Gastrocnemius medialis (tissue), 4 donors: ENCODE data around the gene CLPSL1. TPM values are rescaled to one million over a fixed set of nuclear protein-coding genes. Genes with fewer than 3 reads are reported as not detected.

Source experiments
- ATAC-seq, 2 donors: fragments of 150-250 bp; one replicate each; pipeline ENCODE4 v1.9.1; 2016
- DNase-seq, 2 donors: peaks; one replicate each; pipeline ENCODE4 v3.0.0-alpha.2; 2019
- H3K27ac ChIP-seq, 4 donors: fragments of 200-600 bp; sonication (generic); 1 replicate in 1 of 4; 2 replicates in 3 of 4; pipeline ENCODE4 v1.5.1; 2016 to 2018; ENCODE audit warnings: mild to moderate bottlenecking in 2 of 4, moderate library complexity in 1 of 4
- H3K27me3 ChIP-seq, 3 donors: fragments of 200-600 bp; sonication (generic) in 2 of 3; 1 replicate in 1 of 3; 2 replicates in 2 of 3; pipeline versions ENCODE4 v1.5.1 to v1.6.0; 2016 to 2019; ENCODE audit warnings: mild to moderate bottlenecking in 1 of 3, moderate library complexity in 1 of 3
- H3K36me3 ChIP-seq, 2 donors: fragments of 200-600 bp; sonication (generic) in 1 of 2; one replicate each; pipeline ENCODE4 v1.5.1; 2017 to 2018
- H3K4me1 ChIP-seq, 2 donors: fragments of 200-600 bp; sonication (generic) in 1 of 2; one replicate each; pipeline ENCODE4 v1.5.1; 2016 to 2017; ENCODE audit warnings: mild to moderate bottlenecking in 2 of 2
- H3K4me3 ChIP-seq, 4 donors: fragments of 200-600 bp; sonication (generic) in 3 of 4; 1 replicate in 1 of 4; 2 replicates in 3 of 4; pipeline ENCODE4 v1.5.1; 2016 to 2019; ENCODE audit warnings: mild to moderate bottlenecking in 2 of 4
- H3K9me3 ChIP-seq, 3 donors: fragments of 200-600 bp; sonication (generic) in 2 of 3; 1 replicate in 1 of 3; 2 replicates in 2 of 3; pipeline ENCODE4 v1.5.1; 2016 to 2019
- CTCF ChIP-seq, 5 experiments: fragments of 450-650 bp in 3 of 5; fragments of 200-600 bp in 2 of 5; sonication (generic) in 2 of 5; IDR thresholded peaks in 4 of 5; conservative IDR thresholded peaks in 1 of 5; 1 replicate in 4 of 5; 2 replicates in 1 of 5; pipeline ENCODE4 v1.5.1; 2016 to 2019; ENCODE audit warnings: antibody characterized with exemption in 5 of 5, mild to moderate bottlenecking in 3 of 5, moderate library complexity in 3 of 5
- POLR2A ChIP-seq, 2 donors: fragments of 450-650 bp; IDR thresholded peaks; one replicate each; pipeline ENCODE4 v1.6.1; 2017; ENCODE audit warnings: antibody characterized with exemption in 2 of 2, mild to moderate bottlenecking in 2 of 2, moderate library complexity in 2 of 2
- in situ Hi-C, 4 donors: fragments of 200-750 bp; cut with MboI; loops; one replicate each; pipeline versions ENCODE4 v1.15.0 to v1.8.0; 2017; ENCODE audit warnings: low sequenced_read_pairs in 4 of 4
- intact Hi-C: fragments of 100-400 bp; cut with DNase I; formaldehyde crosslinking; loops from one replicate; pipeline ENCODE4 v1.15.1; 2023; ENCODE audit warnings: low total_unique reads
- total RNA-seq, 4 donors: library from RNA; depleted of rRNA; stranded (reverse); fragments of >200 nt; gene quantifications; one replicate each; pipeline versions ENCODE4 v1.1.0 to v1.2.3, GENCODE V29; 2016

The CLPSL1 gene
- total RNA-seq, 4 donors from 2014 or later, result not detected

- DNase-seq (no peak), ATAC-seq (no peak)
- H3K4me3 ChIP-seq, result no peak overlapping the region
- no peaks in the 10 kb centered on the region for H3K9me3 ChIP-seq
- no peaks in the 10 kb centered on the region for H3K36me3 ChIP-seq
- TF ChIP-seq POLR2A (IDR thresholded peaks at IDR 0.05), result no peak
- no peak for TF ChIP-seq CTCF (IDR thresholded peaks at IDR 0.05 in 4 of 5, conservative IDR thresholded peaks at IDR 0.05 in 1 of 5)
- no peak overlapping the region for H3K27ac ChIP-seq
- H3K4me1 ChIP-seq, result no peaks in the 10 kb centered on the region
- intact Hi-C loops, result loop anchor here (1.0 kb wide), 1 partner anchor 10 kb away; the partner anchor contains the start of gene CLPS
- in situ Hi-C loops, result no loop called here
- H3K27me3 ChIP-seq, result peaks cover 24 to 46% (median 44%) of the 10 kb centered on the region in 3 donors
These were observed 6.7 kb downstream of the CLPSL1 start for GRCh38 chr6:35787266-35788218.

GRCh38 chr6:35788423-35788982, 7.7 kb downstream of the CLPSL1 start:
- H3K27ac ChIP-seq, result no peak overlapping the region
- ATAC-seq (no peak), DNase-seq (no peak)
- H3K4me1 ChIP-seq, result no peaks in the 10 kb centered on the region
- H3K4me3 ChIP-seq, result no peak overlapping the region
- H3K9me3 ChIP-seq, result no peaks in the 10 kb centered on the region
- intact Hi-C loops, result no loop called here
- TF ChIP-seq CTCF (IDR thresholded peaks at IDR 0.05 in 4 of 5, conservative IDR thresholded peaks at IDR 0.05 in 1 of 5) (no peak), POLR2A (IDR thresholded peaks at IDR 0.05) (no peak)
- no peaks in the 10 kb centered on the region for H3K36me3 ChIP-seq
- in situ Hi-C loops, result no loop called here
- peaks cover 24 to 48% (median 44%) of the 10 kb centered on the region in 3 donors for H3K27me3 ChIP-seq

- DNase-seq (no peak), ATAC-seq (no peak)
- in situ Hi-C loops (no loop called here), intact Hi-C loops (no loop called here)
- no peak overlapping the region for H3K27ac ChIP-seq
- H3K4me3 ChIP-seq, result no peak overlapping the region
- TF ChIP-seq CTCF (IDR thresholded peaks at IDR 0.05 in 4 of 5, conservative IDR thresholded peaks at IDR 0.05 in 1 of 5), result no peak
- TF ChIP-seq POLR2A (IDR thresholded peaks at IDR 0.05), result no peak
- no peaks in the 10 kb centered on the region for H3K4me1 ChIP-seq
- no peaks in the 10 kb centered on the region for H3K9me3 ChIP-seq
- peaks cover 24 to 37% (median 35%) of the 10 kb centered on the region in 3 donors for H3K27me3 ChIP-seq
- H3K36me3 ChIP-seq, result no peaks in the 10 kb centered on the region
These were observed 9.9 kb downstream of the CLPSL1 start for GRCh38 chr6:35790683-35791082.

GRCh38 chr6:35794536-35795452, 14.0 kb downstream of the CLPSL1 start:
- peaks cover 0 to 20% (median 4%) of the 10 kb centered on the region in 3 donors for H3K27me3 ChIP-seq
- H3K36me3 ChIP-seq, result no peaks in the 10 kb centered on the region
- in situ Hi-C loops, result no loop called here
- H3K9me3 ChIP-seq, result no peaks in the 10 kb centered on the region
- no peak overlapping the region for H3K4me3 ChIP-seq
- no peak for ATAC-seq
- DNase-seq, result no peak
- intact Hi-C loops, result no loop called here
- H3K4me1 ChIP-seq, result no peaks in the 10 kb centered on the region
- no peak overlapping the region for H3K27ac ChIP-seq
- TF ChIP-seq POLR2A (IDR thresholded peaks at IDR 0.05) (no peak), CTCF (IDR thresholded peaks at IDR 0.05 in 4 of 5, conservative IDR thresholded peaks at IDR 0.05 in 1 of 5) (no peak)
